ENCODE measurements around the gene MT1HL1. TPM values are rescaled to one million over a fixed set of nuclear protein-coding genes. Genes with fewer than 3 reads are reported as not detected.

The MT1HL1 gene
- polyA plus RNA-seq, 1 of the 3 experiments (the other 2 are of a cell fraction) = not detected

DNA sequence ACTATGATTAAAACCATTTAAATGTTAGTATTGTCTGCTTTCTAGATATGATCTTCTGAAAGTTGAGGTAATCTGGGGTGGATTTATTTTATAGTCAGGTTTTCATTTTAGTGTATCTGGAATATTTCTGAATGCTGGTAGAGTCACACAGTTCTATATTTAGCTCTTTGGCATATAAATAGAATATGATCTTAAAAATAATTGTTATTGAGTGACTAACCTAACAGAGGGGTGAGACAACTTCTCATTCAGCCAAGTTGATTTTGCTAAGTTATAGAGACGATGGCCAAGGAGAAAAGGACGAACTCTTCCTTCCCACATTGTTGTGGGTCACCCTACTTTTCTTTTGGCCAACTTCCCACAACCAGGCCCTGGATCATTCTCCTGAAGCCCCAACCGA is 7.2 kb upstream of the MT1HL1 start (continued):
- TF ChIP-seq FOXM1 (IDR thresholded peaks at IDR 0.05; ENCODE audit: low read depth) (no peak), RCOR1 (IDR thresholded peaks at IDR 0.05; ENCODE audit: low read length) (no peak), EP300 (IDR thresholded peaks at IDR 0.05; ENCODE audit: borderline replicate concordance in 1 of 2, low read depth in 1 of 2, low read length in 1 of 2) (no peak), NRF1 (IDR thresholded peaks at IDR 0.05; ENCODE audit: low read depth, low read length) (no peak), RXRA (IDR thresholded peaks at IDR 0.05; ENCODE audit: borderline replicate concordance, low read depth) (no peak), MEF2A (IDR thresholded peaks at IDR 0.05; ENCODE audit: borderline replicate concordance, low read depth) (no peak), CHD2 (IDR thresholded peaks at IDR 0.05; ENCODE audit: low read length, partially characterized antibody) (no peak)

DNA sequence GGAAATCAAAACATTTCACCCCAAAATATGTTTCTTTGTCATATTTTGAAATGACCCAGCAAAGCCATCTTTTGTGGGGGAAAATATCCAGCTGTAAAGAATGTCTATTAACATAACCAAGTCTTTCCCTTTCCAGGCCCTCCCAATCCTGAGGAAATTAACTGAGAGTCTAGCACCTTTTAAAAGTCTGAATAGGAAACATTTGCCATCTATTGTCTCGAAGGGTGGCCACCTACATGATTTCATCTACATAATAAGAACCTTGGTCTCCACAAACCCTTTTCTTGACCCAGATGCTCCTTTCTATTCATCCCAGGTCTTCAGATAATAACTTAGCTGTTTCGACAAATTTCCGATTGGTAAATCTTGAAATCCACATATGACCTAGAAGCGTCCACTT is 5.4 kb upstream of the MT1HL1 start:
- Histone ChIP-seq H3F3A (replicated peaks; ENCODE audit: insufficient read depth) (no peaks in the 10 kb centered on the region), H3K79me2 (ENCODE audit: insufficient read depth) (no peaks in the 10 kb centered on the region), H2AFZ (ENCODE audit: low read depth) (no peak overlapping the region), H3K4me2 (no peak overlapping the region), H3K9ac (no peak overlapping the region), H3K9me3 (no peaks in the 10 kb centered on the region), H3K4me3 (ENCODE audit: low read depth in 2 of 2, low read length in 1 of 2) (no peak overlapping the region), H3K4me1 (ENCODE audit: control insufficient read depth in 1 of 2, insufficient read depth in 2 of 2, low read depth in 1 of 2, low read length in 1 of 2) (no peaks in the 10 kb centered on the region; a peak in 1 of 4 replicates), H3K9me2 (no peaks in the 10 kb centered on the region), H3K36me3 (replicated peaks in 1 of 2; ENCODE audit: control insufficient read depth in 1 of 2, insufficient read depth in 2 of 2, low read length in 1 of 2) (no peaks in the 10 kb centered on the region), H3K27me3 (ENCODE audit: insufficient read depth) (no peaks in the 10 kb centered on the region), H4K20me1 (ENCODE audit: insufficient read depth) (no peaks in the 10 kb centered on the region), H3K27ac (ENCODE audit: low read depth in 2 of 2, low read length in 1 of 2) (no peak overlapping the region)
- 46% methylated on average over 4 of the region's 4 CpGs for WGBS (ENCODE audit: low lambda C conversion rate)
- ChIA-PET POLR2A (no interaction called here), CTCF (interaction anchor here (0.6 to 0.7 kb wide), 2 partner anchors 159 to 553 kb away, joined by 3 read pairs; no protein-coding TSS in a partner anchor)
- DNase-seq = no peak
- no peak for TF ChIP-seq EZH2phosphoT487 (IDR thresholded peaks at IDR 0.05; ENCODE audit: borderline replicate concordance, low read depth)
- no peak for TF ChIP-seq RCOR1 (IDR thresholded peaks at IDR 0.05; ENCODE audit: low read length)
- TF ChIP-seq, protein P1, sequence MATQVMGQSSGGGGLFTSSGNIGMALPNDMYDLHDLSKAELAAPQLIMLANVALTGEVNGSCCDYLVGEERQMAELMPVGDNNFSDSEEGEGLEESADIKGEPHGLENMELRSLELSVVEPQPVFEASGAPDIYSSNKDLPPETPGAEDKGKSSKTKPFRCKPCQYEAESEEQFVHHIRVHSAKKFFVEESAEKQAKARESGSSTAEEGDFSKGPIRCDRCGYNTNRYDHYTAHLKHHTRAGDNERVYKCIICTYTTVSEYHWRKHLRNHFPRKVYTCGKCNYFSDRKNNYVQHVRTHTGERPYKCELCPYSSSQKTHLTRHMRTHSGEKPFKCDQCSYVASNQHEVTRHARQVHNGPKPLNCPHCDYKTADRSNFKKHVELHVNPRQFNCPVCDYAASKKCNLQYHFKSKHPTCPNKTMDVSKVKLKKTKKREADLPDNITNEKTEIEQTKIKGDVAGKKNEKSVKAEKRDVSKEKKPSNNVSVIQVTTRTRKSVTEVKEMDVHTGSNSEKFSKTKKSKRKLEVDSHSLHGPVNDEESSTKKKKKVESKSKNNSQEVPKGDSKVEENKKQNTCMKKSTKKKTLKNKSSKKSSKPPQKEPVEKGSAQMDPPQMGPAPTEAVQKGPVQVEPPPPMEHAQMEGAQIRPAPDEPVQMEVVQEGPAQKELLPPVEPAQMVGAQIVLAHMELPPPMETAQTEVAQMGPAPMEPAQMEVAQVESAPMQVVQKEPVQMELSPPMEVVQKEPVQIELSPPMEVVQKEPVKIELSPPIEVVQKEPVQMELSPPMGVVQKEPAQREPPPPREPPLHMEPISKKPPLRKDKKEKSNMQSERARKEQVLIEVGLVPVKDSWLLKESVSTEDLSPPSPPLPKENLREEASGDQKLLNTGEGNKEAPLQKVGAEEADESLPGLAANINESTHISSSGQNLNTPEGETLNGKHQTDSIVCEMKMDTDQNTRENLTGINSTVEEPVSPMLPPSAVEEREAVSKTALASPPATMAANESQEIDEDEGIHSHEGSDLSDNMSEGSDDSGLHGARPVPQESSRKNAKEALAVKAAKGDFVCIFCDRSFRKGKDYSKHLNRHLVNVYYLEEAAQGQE (IDR thresholded peaks at IDR 0.05; ENCODE audit: low read depth, low read length) = no peak
- no peak for TF ChIP-seq NRF1 (IDR thresholded peaks at IDR 0.05; ENCODE audit: low read depth, low read length)
- TF ChIP-seq, protein P2, sequence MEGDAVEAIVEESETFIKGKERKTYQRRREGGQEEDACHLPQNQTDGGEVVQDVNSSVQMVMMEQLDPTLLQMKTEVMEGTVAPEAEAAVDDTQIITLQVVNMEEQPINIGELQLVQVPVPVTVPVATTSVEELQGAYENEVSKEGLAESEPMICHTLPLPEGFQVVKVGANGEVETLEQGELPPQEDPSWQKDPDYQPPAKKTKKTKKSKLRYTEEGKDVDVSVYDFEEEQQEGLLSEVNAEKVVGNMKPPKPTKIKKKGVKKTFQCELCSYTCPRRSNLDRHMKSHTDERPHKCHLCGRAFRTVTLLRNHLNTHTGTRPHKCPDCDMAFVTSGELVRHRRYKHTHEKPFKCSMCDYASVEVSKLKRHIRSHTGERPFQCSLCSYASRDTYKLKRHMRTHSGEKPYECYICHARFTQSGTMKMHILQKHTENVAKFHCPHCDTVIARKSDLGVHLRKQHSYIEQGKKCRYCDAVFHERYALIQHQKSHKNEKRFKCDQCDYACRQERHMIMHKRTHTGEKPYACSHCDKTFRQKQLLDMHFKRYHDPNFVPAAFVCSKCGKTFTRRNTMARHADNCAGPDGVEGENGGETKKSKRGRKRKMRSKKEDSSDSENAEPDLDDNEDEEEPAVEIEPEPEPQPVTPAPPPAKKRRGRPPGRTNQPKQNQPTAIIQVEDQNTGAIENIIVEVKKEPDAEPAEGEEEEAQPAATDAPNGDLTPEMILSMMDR (IDR thresholded peaks at IDR 0.05) = no peak
- TF ChIP-seq ELF1 (IDR thresholded peaks at IDR 0.05) = no peak
- TF ChIP-seq GATA2 (CRISPR knock-in tag; IDR thresholded peaks at IDR 0.05) = no peak
